Measurements from ENCODE around the gene RPS23. TPM values are rescaled to one million over a fixed set of nuclear protein-coding genes. Genes with fewer than 3 reads are reported as not detected.
A peak's percentile ranks its signal among the peaks of the same experiment; 100 is the strongest.

Gene RPS23
- total and polyA plus RNA-seq, 2 donors from 2014 or later: 1,470 to 2,169 TPM

GRCh38 chr5:82283893-82284292 is 5.7 kb upstream of the RPS23 start:
- TF ChIP-seq, protein P1, sequence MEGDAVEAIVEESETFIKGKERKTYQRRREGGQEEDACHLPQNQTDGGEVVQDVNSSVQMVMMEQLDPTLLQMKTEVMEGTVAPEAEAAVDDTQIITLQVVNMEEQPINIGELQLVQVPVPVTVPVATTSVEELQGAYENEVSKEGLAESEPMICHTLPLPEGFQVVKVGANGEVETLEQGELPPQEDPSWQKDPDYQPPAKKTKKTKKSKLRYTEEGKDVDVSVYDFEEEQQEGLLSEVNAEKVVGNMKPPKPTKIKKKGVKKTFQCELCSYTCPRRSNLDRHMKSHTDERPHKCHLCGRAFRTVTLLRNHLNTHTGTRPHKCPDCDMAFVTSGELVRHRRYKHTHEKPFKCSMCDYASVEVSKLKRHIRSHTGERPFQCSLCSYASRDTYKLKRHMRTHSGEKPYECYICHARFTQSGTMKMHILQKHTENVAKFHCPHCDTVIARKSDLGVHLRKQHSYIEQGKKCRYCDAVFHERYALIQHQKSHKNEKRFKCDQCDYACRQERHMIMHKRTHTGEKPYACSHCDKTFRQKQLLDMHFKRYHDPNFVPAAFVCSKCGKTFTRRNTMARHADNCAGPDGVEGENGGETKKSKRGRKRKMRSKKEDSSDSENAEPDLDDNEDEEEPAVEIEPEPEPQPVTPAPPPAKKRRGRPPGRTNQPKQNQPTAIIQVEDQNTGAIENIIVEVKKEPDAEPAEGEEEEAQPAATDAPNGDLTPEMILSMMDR (IDR thresholded peaks at IDR 0.05; ENCODE audit: borderline replicate concordance, extremely low read depth, insufficient read depth): no peak
- DNase-seq: no peak
- intact Hi-C loops (cut with DNase I): no loop called here
- H3K9ac ChIP-seq (ENCODE audit: low read length in 3 of 3): no peak overlapping the region
- H3K4me1 ChIP-seq (ENCODE audit: control insufficient read depth in 2 of 3, insufficient read depth in 2 of 3, low read depth in 1 of 3, low read length in 3 of 3): peaks cover 0 to 2% (median 0%) of the 10 kb centered on the region in 3 donors
- no peak overlapping the region for H3K27ac ChIP-seq (ENCODE audit: low read depth in 2 of 2, low read length in 2 of 2)
- H3K4me3 ChIP-seq (ENCODE audit: low read length in 3 of 3): no peak overlapping the region
- no peaks in the 10 kb centered on the region for H3K36me3 ChIP-seq (ENCODE audit: control insufficient read depth in 2 of 3, insufficient read depth in 3 of 3, low read length in 3 of 3)
- H3K9me3 ChIP-seq (ENCODE audit: control insufficient read depth in 2 of 3, insufficient read depth in 1 of 3, low read length in 3 of 3): no peaks in the 10 kb centered on the region
- FAIRE-seq: no peak
- H3K27me3 ChIP-seq (ENCODE audit: control insufficient read depth, insufficient read depth, low read length): no peaks in the 10 kb centered on the region

DNA sequence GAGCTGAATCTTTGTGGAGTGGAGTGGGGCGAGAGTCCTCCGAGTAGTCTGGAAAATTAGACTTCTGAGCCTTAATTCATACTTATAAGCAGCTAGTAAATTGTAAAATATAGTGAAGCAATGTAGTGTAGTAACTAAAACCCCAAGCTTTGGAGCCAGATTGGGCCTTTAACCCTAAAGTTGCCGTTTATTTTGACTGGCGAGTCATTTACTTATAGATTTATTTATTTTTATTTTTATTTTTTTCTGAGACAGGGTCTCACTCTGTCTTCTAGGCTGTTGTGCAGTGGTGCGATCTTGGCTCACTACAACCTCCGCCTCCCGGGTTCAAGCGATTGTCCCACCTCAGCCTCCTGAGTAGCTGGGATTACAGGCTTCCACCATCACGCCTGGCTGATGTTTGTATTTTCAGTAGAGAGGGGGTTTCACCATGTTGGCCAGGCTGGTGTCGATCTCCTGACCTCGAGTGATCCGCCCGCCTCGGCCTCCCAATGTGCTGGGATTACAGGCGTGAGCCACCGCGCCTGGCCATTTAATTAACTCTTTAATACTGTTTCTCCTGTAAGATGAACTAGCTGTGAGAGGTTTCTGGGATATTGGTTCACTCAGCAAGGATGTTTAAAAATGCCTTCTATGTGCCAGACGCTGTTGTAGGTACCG is 687 bp upstream of the RPS23 start:
- H3K36me3 ChIP-seq (ENCODE audit: control insufficient read depth in 2 of 3, insufficient read depth in 3 of 3, low read length in 3 of 3): peaks cover 3 to 16% (median 13%) of the 10 kb centered on the region in 3 donors
- peak overlapping the region; percentile 83 to 99 (median 96) for H3K4me3 ChIP-seq (ENCODE audit: low read length in 3 of 3)
- TF ChIP-seq, protein P1 (IDR thresholded peaks at IDR 0.05; ENCODE audit: borderline replicate concordance, extremely low read depth, insufficient read depth): no peak
- H3K9me3 ChIP-seq (ENCODE audit: control insufficient read depth in 2 of 3, insufficient read depth in 1 of 3, low read length in 3 of 3): no peaks in the 10 kb centered on the region
- H3K4me1 ChIP-seq (ENCODE audit: control insufficient read depth in 2 of 3, insufficient read depth in 2 of 3, low read depth in 1 of 3, low read length in 3 of 3): peaks cover 0 to 2% (median 0%) of the 10 kb centered on the region in 3 donors
- H3K27me3 ChIP-seq (ENCODE audit: control insufficient read depth, insufficient read depth, low read length): no peaks in the 10 kb centered on the region
- intact Hi-C loops (cut with DNase I): no loop called here
- FAIRE-seq (no peak), DNase-seq (peak in 2 of 5 donors; percentile 20 to 58)
- peak overlapping the region; percentile 61 to 97 (median 78) for H3K9ac ChIP-seq (ENCODE audit: low read length in 3 of 3)
- H3K27ac ChIP-seq (ENCODE audit: low read depth in 2 of 2, low read length in 2 of 2): peak overlapping the region; percentile 83 to 94

DNA sequence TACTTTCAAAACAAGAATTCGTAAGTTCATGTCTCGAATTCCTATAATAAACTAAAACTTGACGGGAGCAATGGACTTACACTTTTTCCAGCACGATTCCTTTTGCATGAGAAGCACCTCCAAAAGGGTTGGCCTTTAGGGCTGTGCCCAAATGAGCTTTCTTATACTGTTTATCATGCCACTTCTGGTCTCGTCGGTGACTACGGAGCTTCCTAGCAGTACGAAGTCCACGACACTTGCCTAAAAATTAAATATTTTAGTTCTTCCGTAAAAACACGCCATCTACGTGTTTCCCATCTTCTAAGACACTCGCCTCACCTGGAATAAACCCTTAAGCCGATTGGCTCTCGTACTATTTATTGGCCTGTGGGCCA is 554 bp downstream of the RPS23 start:
- no peak for FAIRE-seq
- intact Hi-C loops (cut with DNase I): no loop called here
- H3K36me3 ChIP-seq (ENCODE audit: control insufficient read depth in 2 of 3, insufficient read depth in 3 of 3, low read length in 3 of 3): peaks cover 3 to 16% (median 13%) of the 10 kb centered on the region in 3 donors

More for the DNA sequence above, 554 bp downstream of the RPS23 start:
- Histone ChIP-seq H3K4me3 (ENCODE audit: low read length in 3 of 3) (peak overlapping the region; percentile 83 to 99 (median 96)), H3K4me1 (ENCODE audit: control insufficient read depth in 2 of 3, insufficient read depth in 2 of 3, low read depth in 1 of 3, low read length in 3 of 3) (peaks cover 0 to 2% (median 0%) of the 10 kb centered on the region in 3 donors), H3K27ac (ENCODE audit: low read depth in 2 of 2, low read length in 2 of 2) (peak overlapping the region; percentile 83 to 94), H3K27me3 (ENCODE audit: control insufficient read depth, insufficient read depth, low read length) (no peaks in the 10 kb centered on the region), H3K9me3 (ENCODE audit: control insufficient read depth in 2 of 3, insufficient read depth in 1 of 3, low read length in 3 of 3) (no peaks in the 10 kb centered on the region), H3K9ac (ENCODE audit: low read length in 3 of 3) (peak overlapping the region; percentile 78 to 98 (median 97))
- TF ChIP-seq, protein P1 (IDR thresholded peaks at IDR 0.05; ENCODE audit: borderline replicate concordance, extremely low read depth, insufficient read depth): no peak
- DNase-seq: peak in 1 of 5 donors; percentile 35

All from kidney (tissue), 14 donors.